Endothelial cell of umbilical vein (primary cell): ENCODE measurements around the gene DNAH3. TPM values are rescaled to one million over a fixed set of nuclear protein-coding genes. Genes with fewer than 3 reads are reported as not detected.

Source experiments
- BruUV-seq: library from RNA; stranded (reverse); fragments of 400-500 nt; replicated peaks from 2 replicates; lab custom pipeline; 2021; lab: Mats Ljungman, UMichigan
- CTCF ChIA-PET: fragments of 300-600, 350-600 bp; sonication (Branson Sonifier 250); formaldehyde crosslinking; loops from one replicate; lab custom pipeline; 2021; ENCODE audit warnings: antibody characterized with exemption, inconsistent platforms; lab: Charles Lee
- POLR2A ChIA-PET: fragments of 300-600, 350-600 bp; sonication (Branson Sonifier 250); formaldehyde crosslinking; loops from one replicate; lab custom pipeline; 2021; ENCODE audit warnings: antibody characterized with exemption, inconsistent platforms; lab: Charles Lee
- DNase-seq: peaks from one replicate; pipeline ENCODE4 v3.0.0-alpha.2; 2011; ENCODE audit warnings: low read depth, low spot score
- FAIRE-seq: peaks from 2 replicates; lab custom pipeline; 2011; peaks lifted over from hg19 to GRCh38; lab: Jason Lieb, UNC
- H2AFZ ChIP-seq: 2 replicates; pipeline ENCODE4 v1.6.0; 2012; ENCODE audit warnings: low read depth, low read length, control low read depth, inconsistent platforms
- H3K27ac ChIP-seq: 2 replicates; pipeline ENCODE4 v1.5.1; 2011; ENCODE audit warnings: low read depth, mild to moderate bottlenecking, control low read depth, low read length, moderate library complexity; ENCODE audit not compliant: insufficient read depth
- H3K27me3 ChIP-seq, 2 experiments: 2 replicates each; pipeline versions ENCODE4 v1.6.0 to v1.6.1; 2011; ENCODE audit warnings: low read length in 2 of 2, mixed read lengths in 1 of 2; ENCODE audit not compliant: control insufficient read depth in 2 of 2, insufficient read depth in 2 of 2
- H3K36me3 ChIP-seq, 2 experiments: 2 replicates in 1 of 2; 3 replicates in 1 of 2; pipeline ENCODE4 v1.5.1; 2011; ENCODE audit warnings: low read length in 2 of 2, mild to moderate bottlenecking in 1 of 2, moderate library complexity in 1 of 2; ENCODE audit not compliant: control insufficient read depth in 2 of 2, insufficient read depth in 2 of 2; ENCODE audit errors: extremely low read depth in 1 of 2
- H3K4me1 ChIP-seq: 3 replicates; pipeline ENCODE4 v1.5.1; 2011; ENCODE audit warnings: mild to moderate bottlenecking, low read length; ENCODE audit not compliant: control insufficient read depth, insufficient read depth; ENCODE audit errors: extremely low read depth
- H3K4me2 ChIP-seq: 2 replicates; pipeline ENCODE4 v1.6.1; 2011; ENCODE audit warnings: low read length, control low read depth, mixed read lengths; ENCODE audit not compliant: insufficient read depth
- H3K4me3 ChIP-seq, 3 experiments: fragments of 200-600 bp in 1 of 3; sonication (generic), shearing (Covaris generic) in 1 of 3; replicated peaks in 1 of 3; 2 replicates each; pipeline ENCODE4 v1.5.1; 2011 to 2016; ENCODE audit warnings: control low read depth in 3 of 3, low read length in 3 of 3, mild to moderate bottlenecking in 2 of 3, inconsistent platforms in 1 of 3, low read depth in 1 of 3, moderate library complexity in 1 of 3; ENCODE audit not compliant: insufficient read depth in 1 of 3
- H3K79me2 ChIP-seq: 2 replicates; pipeline ENCODE4 v1.6.0; 2012; ENCODE audit warnings: low read length, inconsistent platforms; ENCODE audit not compliant: control insufficient read depth, insufficient read depth
- H3K9ac ChIP-seq: replicated peaks from 2 replicates; pipeline ENCODE3; 2011; ENCODE audit warnings: low read length, control low read depth; ENCODE audit not compliant: insufficient read depth; ENCODE audit errors: extremely low read depth
- H3K9me1 ChIP-seq: replicated peaks from 3 replicates; pipeline ENCODE4 v1.6.0; 2011; ENCODE audit warnings: mild to moderate bottlenecking, low read length; ENCODE audit not compliant: control insufficient read depth, insufficient read depth; ENCODE audit errors: extremely low read depth
- H3K9me3 ChIP-seq: replicated peaks from 2 replicates; pipeline ENCODE4 v1.5.1; 2012; ENCODE audit warnings: low read length, inconsistent platforms; ENCODE audit not compliant: control insufficient read depth, insufficient read depth
- H4K20me1 ChIP-seq: replicated peaks from 2 replicates; pipeline ENCODE3; 2011; ENCODE audit warnings: mild to moderate bottlenecking, low read length; ENCODE audit not compliant: control insufficient read depth, insufficient read depth; ENCODE audit errors: extremely low read depth
- CTCF ChIP-seq, 2 donors: IDR thresholded peaks; 1 replicate in 1 of 2; 2 replicates in 1 of 2; pipeline ENCODE4 v1.5.1; 2011; ENCODE audit warnings: low read length in 2 of 2, mild to moderate bottlenecking in 2 of 2, moderate library complexity in 2 of 2, control low read depth in 1 of 2, inconsistent platforms in 1 of 2, low read depth in 1 of 2; ENCODE audit not compliant: insufficient read depth in 1 of 2; ENCODE audit errors: extremely low read depth in 1 of 2
- EZH2 ChIP-seq: IDR thresholded peaks from 2 replicates; pipeline ENCODE4 v1.6.1; 2012; ENCODE audit warnings: borderline replicate concordance, low read depth, mild to moderate bottlenecking, moderate library complexity, low read length, inconsistent platforms; ENCODE audit not compliant: severe bottlenecking
- FOS ChIP-seq: IDR thresholded peaks from 2 replicates; pipeline ENCODE4 v1.6.1; 2011; ENCODE audit warnings: mild to moderate bottlenecking, low read length, moderate library complexity, borderline replicate concordance; ENCODE audit not compliant: insufficient read depth
- GATA2 ChIP-seq: IDR thresholded peaks from 2 replicates; pipeline ENCODE4 v1.7.0; 2011; ENCODE audit warnings: low read depth, mild to moderate bottlenecking, moderate library complexity, mixed read lengths, low read length; ENCODE audit not compliant: insufficient read length, insufficient read depth
- JUN ChIP-seq: IDR thresholded peaks from 2 replicates; pipeline ENCODE4 v1.6.1; 2011; ENCODE audit warnings: borderline replicate concordance, low read depth; ENCODE audit not compliant: insufficient read length, insufficient read depth
- MAX ChIP-seq: IDR thresholded peaks from 2 replicates; pipeline ENCODE4 v1.6.1; 2011; ENCODE audit not compliant: insufficient read depth, insufficient read length
- MYC ChIP-seq: IDR thresholded peaks from one replicate; pipeline ENCODE4 v1.6.1; 2011; ENCODE audit warnings: mild to moderate bottlenecking, low read depth, low read length
- POLR2A ChIP-seq: IDR thresholded peaks from 2 replicates; pipeline ENCODE4 v1.6.1; 2012; ENCODE audit warnings: low read depth, mild to moderate bottlenecking, control low read depth, low read length
- POLR2AphosphoS5 ChIP-seq: IDR thresholded peaks from 2 replicates; pipeline ENCODE4 v1.6.1; 2012; ENCODE audit warnings: low read depth, mild to moderate bottlenecking, control low read depth, low read length, moderate library complexity; ENCODE audit not compliant: insufficient read depth
- dilution Hi-C: fragments of 300-500 bp; cut with MboI; formaldehyde crosslinking; loops from one replicate; pipeline ENCODE4 v1.15.0; 2019; ENCODE audit warnings: low sequenced_read_pairs; ENCODE audit not compliant: extremely low pct_ligation_motif_present
- intact Hi-C: fragments of 100-400 bp; cut with micrococcal nuclease; formaldehyde crosslinking; loops from one replicate; pipeline ENCODE4 v1.10.0; 2022
- polyA plus RNA-seq, 4 experiments: library from polyadenylated mRNA; depleted of rRNA in 3 of 4; stranded (reverse) in 3 of 4; unstranded in 1 of 4; fragments of >200 nt; gene quantifications; 2 replicates each; pipeline versions ENCODE4 v1.2.1 to v1.2.3, GENCODE V29; 2011 to 2012; ENCODE audit warnings: missing spikeins in 1 of 4
- total RNA-seq: library from RNA; stranded (reverse); gene quantifications from 2 replicates; pipeline ENCODE4 v1.2.3, GENCODE V29; 2021

The DNAH3 gene
- total and polyA plus RNA-seq, 2 donors (not counting 3 experiments of a cell fraction or from before 2014, with no cell fraction given) = not detected

- H3K4me2 ChIP-seq = no peak overlapping the region
- dilution Hi-C loops = no loop called here
- DNase-seq (no peak), FAIRE-seq (no peak)
- no peaks in the 10 kb centered on the region for H3K79me2 ChIP-seq
- H3K4me1 ChIP-seq = no peaks in the 10 kb centered on the region
- intact Hi-C loops = no loop called here
- no peaks in the 10 kb centered on the region for H3K36me3 ChIP-seq
- CTCF ChIA-PET = interaction anchor here (0.5 to 1.4 kb wide), 2 partner anchors 90 to 99 kb away, joined by 3 to 4 read pairs; no protein-coding TSS in a partner anchor
- H3K9me1 ChIP-seq = no peaks in the 10 kb centered on the region
- POLR2A ChIA-PET = no interaction called here
- no peak overlapping the region for H3K27ac ChIP-seq
- H3K9ac ChIP-seq = no peak overlapping the region
- H3K27me3 ChIP-seq = no peaks in the 10 kb centered on the region
- no TSS peak for BruUV-seq
- H4K20me1 ChIP-seq = no peaks in the 10 kb centered on the region
- TF ChIP-seq FOS (no peak), MYC (no peak), CTCF (IDR thresholded peaks at IDR 0.05; ENCODE audit: extremely low read depth in 1 of 2, insufficient read depth in 1 of 2, low read depth in 1 of 2, low read length in 2 of 2) (no peak), GATA2 (no peak), MAX (no peak), POLR2AphosphoS5 (no peak), POLR2A (no peak), JUN (no peak), EZH2 (no peak)
- no peak overlapping the region for H2AFZ ChIP-seq
- no peaks in the 10 kb centered on the region for H3K9me3 ChIP-seq
- no peak overlapping the region for H3K4me3 ChIP-seq
Measured at GRCh38 chr16:20949660-20950059, 201.0 kb downstream of the DNAH3 start.
